ENCODE results near the gene GNA15.

- TF ChIP-seq CTCF (IDR thresholded peaks at IDR 0.05; ENCODE audit: low read length) = no peak
- TF ChIP-seq EZH2phosphoT487 (IDR thresholded peaks at IDR 0.05; ENCODE audit: low read length) = no peak
These were observed 48.1 kb downstream of the GNA15 start for GRCh38 chr19:3183721-3184641.
